HUES48 (cell line): Measurements from ENCODE around the gene TNN.

Source experiments
- H3K27ac ChIP-seq: one replicate; pipeline ENCODE4 v1.7.0; 2013; ENCODE audit warnings: low read depth, low read length, inconsistent platforms
- H3K27me3 ChIP-seq: 2 replicates; pipeline ENCODE4 v1.6.1; 2013; ENCODE audit warnings: mild to moderate bottlenecking, low read length; ENCODE audit not compliant: control insufficient read depth, insufficient read depth
- H3K36me3 ChIP-seq: 2 replicates; pipeline ENCODE4 v1.6.1; 2013; ENCODE audit warnings: low read length; ENCODE audit not compliant: control insufficient read depth, insufficient read depth
- H3K4me1 ChIP-seq: 2 replicates; pipeline ENCODE4 v1.6.1; 2013; ENCODE audit warnings: mild to moderate bottlenecking, low read length; ENCODE audit not compliant: control insufficient read depth, insufficient read depth
- H3K4me3 ChIP-seq: 2 replicates; pipeline ENCODE4 v1.5.1; 2013; ENCODE audit warnings: mild to moderate bottlenecking, low read depth, low read length
- H3K9ac ChIP-seq: 2 replicates; pipeline ENCODE4 v1.6.1; 2013; ENCODE audit warnings: mild to moderate bottlenecking, low read depth, low read length, moderate library complexity
- H3K9me3 ChIP-seq: 2 replicates; pipeline ENCODE4 v1.6.1; 2013; ENCODE audit warnings: low read length; ENCODE audit not compliant: control insufficient read depth, insufficient read depth

The TNN gene

DNA sequence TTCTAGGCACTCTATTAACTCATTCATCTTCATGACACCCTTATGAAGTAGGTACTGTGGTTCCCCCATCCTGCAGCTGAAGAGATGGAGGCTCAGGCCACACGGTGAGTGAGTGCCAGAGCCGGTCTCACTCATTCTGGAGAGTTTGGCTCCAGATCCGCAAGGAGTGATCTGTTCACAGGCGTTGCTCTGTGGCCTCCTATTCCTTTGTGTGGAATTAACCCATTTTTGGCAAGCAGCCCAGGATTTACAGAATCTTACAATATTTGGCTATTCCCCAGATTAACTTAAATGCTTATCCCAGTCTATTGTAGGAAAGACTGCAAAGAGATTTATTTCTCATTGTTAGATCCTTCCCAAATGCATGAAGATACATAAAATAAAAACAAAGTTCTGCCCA is 95.3 kb downstream of the TNN start:
- no peak overlapping the region for H3K27ac ChIP-seq
- H3K27me3 ChIP-seq = no peaks in the 10 kb centered on the region
- no peaks in the 10 kb centered on the region for H3K9me3 ChIP-seq
- peaks cover 5% of the 10 kb centered on the region; the same call in 1 of the 2 replicates for H3K36me3 ChIP-seq
- no peak overlapping the region for H3K9ac ChIP-seq
- H3K4me3 ChIP-seq = no peak overlapping the region
- H3K4me1 ChIP-seq = no peaks in the 10 kb centered on the region

DNA sequence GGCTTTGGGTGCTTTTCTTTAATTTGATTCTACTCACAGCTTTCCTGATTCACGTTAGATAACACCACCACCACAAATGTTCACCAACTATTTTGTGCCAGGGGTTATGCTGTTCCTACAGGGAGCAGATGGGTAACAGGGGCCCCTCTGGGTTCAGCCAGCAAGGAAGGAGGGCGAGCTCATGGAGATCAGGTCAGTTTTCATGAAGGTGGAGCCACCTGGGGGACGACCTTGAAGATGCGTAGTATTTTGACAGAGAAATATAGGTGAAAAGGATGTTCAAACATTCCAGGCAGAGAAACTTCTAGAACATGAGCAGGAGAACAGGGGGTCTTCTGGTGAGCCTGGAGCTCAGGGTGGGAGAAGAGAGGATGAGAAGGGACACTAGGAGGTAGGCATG is 96.1 kb downstream of the TNN start:
- H3K4me1 ChIP-seq = no peaks in the 10 kb centered on the region
- peaks cover 5% of the 10 kb centered on the region; the same call in 1 of the 2 replicates for H3K36me3 ChIP-seq
- H3K27me3 ChIP-seq = no peaks in the 10 kb centered on the region
- H3K27ac ChIP-seq = no peak overlapping the region
- no peaks in the 10 kb centered on the region for H3K9me3 ChIP-seq
- H3K4me3 ChIP-seq = no peak overlapping the region
- H3K9ac ChIP-seq = no peak overlapping the region

GRCh38 chr1:175164751-175165150 is 97.1 kb downstream of the TNN start:
- Histone ChIP-seq H3K36me3 (peaks cover 5% of the 10 kb centered on the region; the same call in 1 of the 2 replicates), H3K9me3 (no peaks in the 10 kb centered on the region), H3K4me1 (no peaks in the 10 kb centered on the region), H3K4me3 (no peak overlapping the region), H3K27me3 (no peaks in the 10 kb centered on the region), H3K27ac (no peak overlapping the region), H3K9ac (no peak overlapping the region)

- no peak overlapping the region for H3K27ac ChIP-seq
- H3K4me3 ChIP-seq = no peak overlapping the region
- H3K4me1 ChIP-seq = no peaks in the 10 kb centered on the region
- no peaks in the 10 kb centered on the region for H3K27me3 ChIP-seq
- no peaks in the 10 kb centered on the region for H3K36me3 ChIP-seq
- H3K9ac ChIP-seq = no peak overlapping the region
- no peaks in the 10 kb centered on the region for H3K9me3 ChIP-seq
These were observed 99.1 kb downstream of the TNN start for GRCh38 chr1:175166746-175167145.

- no peaks in the 10 kb centered on the region for H3K4me1 ChIP-seq
- H3K36me3 ChIP-seq = no peaks in the 10 kb centered on the region
- no peaks in the 10 kb centered on the region for H3K9me3 ChIP-seq
- no peak overlapping the region for H3K9ac ChIP-seq
- H3K27ac ChIP-seq = no peak overlapping the region
- no peak overlapping the region for H3K4me3 ChIP-seq
- H3K27me3 ChIP-seq = no peaks in the 10 kb centered on the region
These were observed 100.2 kb downstream of the TNN start for GRCh38 chr1:175167861-175168260.

DNA sequence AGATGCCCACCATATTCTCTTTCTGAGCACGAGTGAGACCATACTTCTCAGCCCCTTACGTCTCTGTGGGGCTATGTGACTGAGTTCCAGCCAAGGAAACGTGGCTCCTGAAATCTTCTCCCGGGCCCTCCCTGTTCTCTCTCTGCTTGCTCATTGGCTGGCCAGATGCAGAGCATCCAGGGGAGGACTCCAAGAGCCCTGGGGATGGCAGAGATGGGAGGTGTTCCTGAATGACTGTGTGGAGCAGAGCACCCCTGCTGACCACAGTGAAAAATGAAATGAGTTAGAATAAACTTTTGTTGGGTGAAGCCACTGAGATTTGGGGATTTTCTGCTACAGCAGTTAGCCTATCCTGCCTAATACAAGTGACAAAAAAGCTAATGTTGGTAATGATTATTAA is 101.1 kb downstream of the TNN start:
- Histone ChIP-seq H3K36me3 (no peaks in the 10 kb centered on the region), H3K27me3 (no peaks in the 10 kb centered on the region), H3K4me1 (no peaks in the 10 kb centered on the region), H3K4me3 (no peak overlapping the region), H3K9me3 (no peaks in the 10 kb centered on the region), H3K9ac (no peak overlapping the region), H3K27ac (no peak overlapping the region)

GRCh38 chr1:175169286-175170018 is 101.8 kb downstream of the TNN start:
- no peaks in the 10 kb centered on the region for H3K4me1 ChIP-seq
- H3K27me3 ChIP-seq = no peaks in the 10 kb centered on the region
- H3K4me3 ChIP-seq = no peak overlapping the region
- no peak overlapping the region for H3K9ac ChIP-seq
- H3K9me3 ChIP-seq = no peaks in the 10 kb centered on the region
- no peak overlapping the region for H3K27ac ChIP-seq
- no peaks in the 10 kb centered on the region for H3K36me3 ChIP-seq

DNA sequence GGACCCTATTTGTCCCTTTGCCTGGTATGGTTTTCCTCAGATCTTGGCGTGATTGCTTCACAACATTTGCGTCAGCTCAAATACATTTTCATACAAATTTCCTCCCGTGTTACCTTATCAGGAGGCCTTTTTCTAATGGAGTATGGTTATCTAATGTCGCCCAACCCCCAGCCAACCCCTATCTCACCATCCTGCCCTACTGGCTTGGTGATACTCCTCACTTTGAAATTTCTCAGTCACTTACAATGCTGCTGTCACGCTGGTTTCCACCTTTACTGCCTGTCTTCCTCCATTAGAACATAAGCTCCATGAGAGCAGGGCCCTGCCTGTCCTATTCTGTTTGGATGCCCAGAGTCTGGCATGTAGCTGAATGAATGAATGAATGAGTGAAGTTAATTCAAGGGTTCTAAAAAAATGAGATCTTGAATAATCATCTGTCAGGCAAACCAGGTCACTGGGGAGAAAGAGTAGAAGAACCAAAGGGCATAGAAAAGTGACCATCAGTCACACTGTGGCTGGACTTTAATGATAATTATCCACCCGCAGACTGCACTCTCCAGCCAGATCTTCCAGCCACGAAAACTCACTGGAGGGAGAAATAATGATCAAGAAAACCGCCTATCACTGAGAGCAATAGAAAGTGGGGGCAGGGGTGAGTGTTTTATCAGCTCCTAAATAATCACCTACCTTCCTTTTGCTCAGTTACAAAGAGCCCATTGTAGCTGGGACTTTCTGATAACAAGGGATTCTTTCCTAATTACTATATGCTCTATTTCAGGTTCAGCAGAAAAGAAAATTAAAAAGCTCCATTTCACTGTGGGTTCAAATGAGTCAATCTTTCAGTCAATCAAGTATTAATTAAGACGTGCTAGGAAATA is 103.6 kb downstream of the TNN start:
- no peak overlapping the region for H3K4me3 ChIP-seq
- H3K4me1 ChIP-seq = no peaks in the 10 kb centered on the region
- H3K9ac ChIP-seq = no peak overlapping the region
- no peak overlapping the region for H3K27ac ChIP-seq
- H3K36me3 ChIP-seq = no peaks in the 10 kb centered on the region
- no peaks in the 10 kb centered on the region for H3K27me3 ChIP-seq
- H3K9me3 ChIP-seq = no peaks in the 10 kb centered on the region

DNA sequence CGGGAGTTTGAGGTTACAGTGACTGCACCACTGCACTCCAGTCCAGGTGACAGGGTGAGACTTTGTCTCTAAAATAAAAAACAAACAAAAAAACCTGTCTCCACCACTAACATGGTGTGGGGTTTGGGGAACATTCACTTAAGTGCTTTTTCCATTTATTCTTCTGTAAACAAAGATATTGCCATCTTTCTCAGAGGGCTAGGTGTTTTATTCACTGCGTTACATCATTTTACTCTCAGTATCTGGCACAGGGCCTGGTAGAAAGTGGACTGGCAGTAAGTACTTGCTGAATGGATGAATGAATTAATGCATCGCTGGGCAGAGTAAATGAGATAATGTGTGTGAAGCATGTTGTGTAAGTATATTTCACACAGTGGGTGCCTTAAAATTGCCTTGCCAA is 104.9 kb downstream of the TNN start:
- no peaks in the 10 kb centered on the region for H3K36me3 ChIP-seq
- H3K9ac ChIP-seq = no peak overlapping the region
- H3K4me3 ChIP-seq = no peak overlapping the region
- no peaks in the 10 kb centered on the region for H3K4me1 ChIP-seq
- H3K27ac ChIP-seq = no peak overlapping the region
- no peaks in the 10 kb centered on the region for H3K9me3 ChIP-seq
- no peaks in the 10 kb centered on the region for H3K27me3 ChIP-seq

- no peak overlapping the region for H3K9ac ChIP-seq
These were observed 105.9 kb downstream of the TNN start for GRCh38 chr1:175173531-175173930.

More at GRCh38 chr1:175173531-175173930, 105.9 kb downstream of the TNN start:
- H3K27ac ChIP-seq = no peak overlapping the region
- no peaks in the 10 kb centered on the region for H3K4me1 ChIP-seq
- no peaks in the 10 kb centered on the region for H3K36me3 ChIP-seq
- H3K9me3 ChIP-seq = no peaks in the 10 kb centered on the region
- no peaks in the 10 kb centered on the region for H3K27me3 ChIP-seq
- H3K4me3 ChIP-seq = no peak overlapping the region
